Trophoblast cell (in vitro differentiated cells and primary cell): Measurements from ENCODE around the gene PLSCR3.

ENCODE experiments used
- DNase-seq, 2 donors: peaks; one replicate each; pipeline ENCODE4 v3.0.0-alpha.2; 2016
- H2AFZ ChIP-seq: 2 replicates; pipeline ENCODE4 v1.6.1; 2013; ENCODE audit warnings: low read length, moderate library complexity, mild to moderate bottlenecking; ENCODE audit not compliant: insufficient read depth, poor library complexity
- H2AK5ac ChIP-seq: 2 replicates; pipeline ENCODE4 v1.6.1; 2013; ENCODE audit warnings: mild to moderate bottlenecking, low read length
- H2BK120ac ChIP-seq: 2 replicates; pipeline ENCODE4 v1.6.1; 2013; ENCODE audit warnings: low read length, mild to moderate bottlenecking, moderate library complexity; ENCODE audit not compliant: insufficient read depth, poor library complexity
- H2BK12ac ChIP-seq: 2 replicates; pipeline ENCODE4 v1.6.1; 2013; ENCODE audit warnings: mild to moderate bottlenecking, low read length, moderate library complexity
- H2BK5ac ChIP-seq: 2 replicates; pipeline ENCODE4 v1.6.1; 2013; ENCODE audit warnings: low read length, low read depth, moderate library complexity, mild to moderate bottlenecking; ENCODE audit not compliant: poor library complexity
- H3K14ac ChIP-seq: 2 replicates; pipeline ENCODE4 v1.6.1; 2013; ENCODE audit warnings: mild to moderate bottlenecking, low read length
- H3K18ac ChIP-seq: 2 replicates; pipeline ENCODE4 v1.6.1; 2013; ENCODE audit warnings: mild to moderate bottlenecking, low read length
- H3K23ac ChIP-seq: 2 replicates; pipeline ENCODE4 v1.6.1; 2013; ENCODE audit warnings: low read length
- H3K27ac ChIP-seq: 2 replicates; pipeline ENCODE4 v1.5.1; 2013; ENCODE audit warnings: low read depth, mild to moderate bottlenecking, inconsistent platforms, low read length, moderate library complexity
- H3K27me3 ChIP-seq: 2 replicates; pipeline ENCODE4 v1.6.1; 2013; ENCODE audit warnings: inconsistent platforms, mild to moderate bottlenecking, low read length, moderate library complexity; ENCODE audit not compliant: insufficient read depth
- H3K36me3 ChIP-seq, 2 experiments: 1 replicate in 1 of 2; 2 replicates in 1 of 2; pipeline ENCODE4 v1.6.1; 2013; ENCODE audit warnings: low read length in 2 of 2, mild to moderate bottlenecking in 2 of 2, moderate library complexity in 1 of 2; ENCODE audit not compliant: insufficient read depth in 2 of 2, control insufficient read depth in 1 of 2
- H3K4ac ChIP-seq: 2 replicates; pipeline ENCODE4 v1.6.1; 2013; ENCODE audit warnings: low read depth, mild to moderate bottlenecking, low read length, moderate library complexity
- H3K4me1 ChIP-seq, 2 experiments: 1 replicate in 1 of 2; 2 replicates in 1 of 2; pipeline ENCODE4 v1.6.1; 2013; ENCODE audit warnings: low read length in 2 of 2, mild to moderate bottlenecking in 2 of 2, moderate library complexity in 1 of 2; ENCODE audit not compliant: insufficient read depth in 2 of 2, control insufficient read depth in 1 of 2
- H3K4me2 ChIP-seq: 2 replicates; pipeline ENCODE4 v1.6.1; 2013; ENCODE audit warnings: inconsistent platforms, mild to moderate bottlenecking, low read length, moderate library complexity
- H3K4me3 ChIP-seq: 2 replicates; pipeline ENCODE4 v1.5.1; 2013; ENCODE audit warnings: mild to moderate bottlenecking, low read depth, low read length, inconsistent platforms
- H3K79me1 ChIP-seq: one replicate; pipeline ENCODE4 v1.6.1; 2013; ENCODE audit warnings: low read length
- H3K79me2 ChIP-seq: 2 replicates; pipeline ENCODE4 v1.6.1; 2013; ENCODE audit warnings: low read length, mild to moderate bottlenecking; ENCODE audit not compliant: control insufficient read depth, insufficient read depth, poor library complexity
- H3K9ac ChIP-seq: 2 replicates; pipeline ENCODE4 v1.6.1; 2013; ENCODE audit warnings: mild to moderate bottlenecking, low read length
- H3K9me3 ChIP-seq: 2 replicates; pipeline ENCODE4 v1.6.1; 2013; ENCODE audit warnings: low read depth, mild to moderate bottlenecking, control low read depth, inconsistent platforms, low read length; ENCODE audit not compliant: insufficient read depth
- H4K12ac ChIP-seq: 2 replicates; pipeline ENCODE4 v1.6.1; 2013; ENCODE audit warnings: low read depth, mild to moderate bottlenecking, low read length, moderate library complexity
- H4K8ac ChIP-seq: 2 replicates; pipeline ENCODE4 v1.6.1; 2013; ENCODE audit warnings: low read depth, mild to moderate bottlenecking, low read length, moderate library complexity
- H4K91ac ChIP-seq: one replicate; pipeline ENCODE4 v1.6.1; 2013; ENCODE audit warnings: low read depth, mild to moderate bottlenecking, low read length, moderate library complexity
- WGBS: extraction: QIAGEN DNeasy Blood & Tissue Kit; methylation state at CpG from one replicate; pipeline ENCODE4 v1.1.7; 2013; ENCODE audit warnings: missing lambda C conversion rate; ENCODE audit not compliant: insufficient read length, insufficient coverage; ENCODE audit errors: extremely low coverage; 5-methylcytosine and 5-hydroxymethylcytosine counted together

The PLSCR3 gene

DNA sequence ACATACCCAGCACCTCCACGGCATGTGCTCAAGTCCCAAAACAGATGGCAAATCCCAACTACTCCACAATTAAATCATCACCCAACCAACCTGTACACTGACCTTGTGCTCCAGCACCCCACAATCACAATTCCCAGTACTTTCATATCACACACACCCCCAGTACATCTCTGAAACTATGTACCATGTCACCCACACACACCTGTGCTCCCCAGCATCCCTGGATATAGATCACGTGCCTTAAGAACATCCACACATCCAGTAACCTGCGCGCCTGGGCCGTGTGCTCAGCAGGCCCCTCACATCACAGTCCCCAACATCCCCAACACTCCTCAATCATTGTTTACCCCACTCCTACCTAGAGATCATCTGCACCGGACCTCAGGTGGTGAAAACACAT lies 15.4 kb upstream of the PLSCR3 start:
- H3K4ac ChIP-seq = no peak overlapping the region
- peaks cover 18 to 23% of the 10 kb centered on the region in 2 experiments for H3K36me3 ChIP-seq
- H3K4me3 ChIP-seq = no peak overlapping the region
- no peak overlapping the region for H3K14ac ChIP-seq
- H3K9ac ChIP-seq = no peak overlapping the region
- H3K27ac ChIP-seq = no peak overlapping the region
- no peak overlapping the region for H2BK120ac ChIP-seq
- H3K23ac ChIP-seq = no peak overlapping the region
- H2BK12ac ChIP-seq = no peak overlapping the region
- H2AFZ ChIP-seq = no peak overlapping the region
- no peak overlapping the region for H4K12ac ChIP-seq
- H3K9me3 ChIP-seq = no peaks in the 10 kb centered on the region
- no peak overlapping the region for H2BK5ac ChIP-seq
- H3K79me2 ChIP-seq = peaks cover 2% of the 10 kb centered on the region
- H3K27me3 ChIP-seq = no peaks in the 10 kb centered on the region
- WGBS = no CpG with 5 or more reads among the region's 6 CpGs
- H4K8ac ChIP-seq = no peak overlapping the region
- H4K91ac ChIP-seq = no peak overlapping the region
- no peak overlapping the region for H3K4me2 ChIP-seq
- H3K18ac ChIP-seq = no peak overlapping the region
- no peak overlapping the region for H2AK5ac ChIP-seq
- peaks cover 4% of the 10 kb centered on the region for H3K79me1 ChIP-seq
- H3K4me1 ChIP-seq = peaks cover 0 to 7% of the 10 kb centered on the region in 2 experiments
- no peak for DNase-seq

DNA sequence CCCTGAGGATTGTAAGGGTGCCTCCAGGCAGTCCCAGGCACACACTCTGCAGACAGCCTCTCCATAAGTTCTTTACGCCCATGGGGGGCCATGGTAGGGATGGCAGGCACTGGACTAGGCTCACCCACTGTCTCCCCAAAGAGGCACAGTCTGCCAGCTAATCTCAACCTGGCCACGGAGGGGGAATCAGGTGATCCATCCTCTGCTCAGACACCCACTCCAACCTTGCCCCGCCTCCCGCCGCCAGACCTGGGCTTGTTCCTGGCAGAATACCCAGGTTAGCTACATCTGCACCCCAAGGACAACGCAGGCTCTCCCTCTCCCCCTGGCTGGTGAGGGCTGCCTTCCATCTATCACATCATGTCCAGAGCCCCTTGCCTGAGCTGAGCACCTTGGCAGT lies 14.5 kb upstream of the PLSCR3 start:
- Histone ChIP-seq H3K79me1 (peaks cover 7% of the 10 kb centered on the region), H2BK120ac (no peak overlapping the region), H3K4me1 (peaks cover 0 to 7% of the 10 kb centered on the region in 2 experiments), H3K9ac (no peak overlapping the region), H3K27ac (no peak overlapping the region), H2AFZ (no peak overlapping the region), H2BK12ac (no peak overlapping the region), H3K4me3 (no peak overlapping the region), H2AK5ac (no peak overlapping the region), H3K4ac (no peak overlapping the region), H4K91ac (no peak overlapping the region), H4K8ac (no peak overlapping the region), H3K36me3 (peaks cover 17 to 18% of the 10 kb centered on the region in 2 experiments), H3K18ac (no peak overlapping the region), H4K12ac (no peak overlapping the region), H3K14ac (no peak overlapping the region), H3K23ac (no peak overlapping the region), H3K27me3 (no peaks in the 10 kb centered on the region), H3K9me3 (no peaks in the 10 kb centered on the region), H3K79me2 (peaks cover 3% of the 10 kb centered on the region), H3K4me2 (no peak overlapping the region), H2BK5ac (no peak overlapping the region)
- DNase-seq = no peak
- no CpG with 5 or more reads among the region's 6 CpGs for WGBS

DNA sequence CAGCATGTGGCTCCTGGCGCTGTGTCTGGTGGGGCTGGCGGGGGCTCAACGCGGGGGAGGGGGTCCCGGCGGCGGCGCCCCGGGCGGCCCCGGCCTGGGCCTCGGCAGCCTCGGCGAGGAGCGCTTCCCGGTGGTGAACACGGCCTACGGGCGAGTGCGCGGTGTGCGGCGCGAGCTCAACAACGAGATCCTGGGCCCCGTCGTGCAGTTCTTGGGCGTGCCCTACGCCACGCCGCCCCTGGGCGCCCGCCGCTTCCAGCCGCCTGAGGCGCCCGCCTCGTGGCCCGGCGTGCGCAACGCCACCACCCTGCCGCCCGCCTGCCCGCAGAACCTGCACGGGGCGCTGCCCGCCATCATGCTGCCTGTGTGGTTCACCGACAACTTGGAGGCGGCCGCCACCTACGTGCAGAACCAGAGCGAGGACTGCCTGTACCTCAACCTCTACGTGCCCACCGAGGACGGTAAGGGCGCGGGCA lies 14.0 kb upstream of the PLSCR3 start:
- H3K4ac ChIP-seq = no peak overlapping the region
- H4K8ac ChIP-seq = no peak overlapping the region
- no peak overlapping the region for H2BK120ac ChIP-seq
- no peak overlapping the region for H4K91ac ChIP-seq
- no peaks in the 10 kb centered on the region for H3K9me3 ChIP-seq
- no peak overlapping the region for H2BK5ac ChIP-seq
- no peak overlapping the region for H2AFZ ChIP-seq
- no peak overlapping the region for H2BK12ac ChIP-seq
- H3K23ac ChIP-seq = no peak overlapping the region
- H3K14ac ChIP-seq = no peak overlapping the region
- H3K79me1 ChIP-seq = peaks cover 11% of the 10 kb centered on the region
- WGBS = no CpG with 5 or more reads among the region's 58 CpGs
- no peak overlapping the region for H3K4me2 ChIP-seq
- H3K9ac ChIP-seq = no peak overlapping the region
- H3K18ac ChIP-seq = no peak overlapping the region
- H3K4me3 ChIP-seq = no peak overlapping the region
- no peak overlapping the region for H2AK5ac ChIP-seq
- peaks cover 3% of the 10 kb centered on the region for H3K79me2 ChIP-seq
- no peak overlapping the region for H3K27ac ChIP-seq
- peak; percentile 85 to 89 for DNase-seq
- H3K4me1 ChIP-seq = peaks cover under 1 to 7% of the 10 kb centered on the region in 2 experiments
- H4K12ac ChIP-seq = no peak overlapping the region
- no peaks in the 10 kb centered on the region for H3K27me3 ChIP-seq
- H3K36me3 ChIP-seq = peaks cover 17 to 18% of the 10 kb centered on the region in 2 experiments

DNA sequence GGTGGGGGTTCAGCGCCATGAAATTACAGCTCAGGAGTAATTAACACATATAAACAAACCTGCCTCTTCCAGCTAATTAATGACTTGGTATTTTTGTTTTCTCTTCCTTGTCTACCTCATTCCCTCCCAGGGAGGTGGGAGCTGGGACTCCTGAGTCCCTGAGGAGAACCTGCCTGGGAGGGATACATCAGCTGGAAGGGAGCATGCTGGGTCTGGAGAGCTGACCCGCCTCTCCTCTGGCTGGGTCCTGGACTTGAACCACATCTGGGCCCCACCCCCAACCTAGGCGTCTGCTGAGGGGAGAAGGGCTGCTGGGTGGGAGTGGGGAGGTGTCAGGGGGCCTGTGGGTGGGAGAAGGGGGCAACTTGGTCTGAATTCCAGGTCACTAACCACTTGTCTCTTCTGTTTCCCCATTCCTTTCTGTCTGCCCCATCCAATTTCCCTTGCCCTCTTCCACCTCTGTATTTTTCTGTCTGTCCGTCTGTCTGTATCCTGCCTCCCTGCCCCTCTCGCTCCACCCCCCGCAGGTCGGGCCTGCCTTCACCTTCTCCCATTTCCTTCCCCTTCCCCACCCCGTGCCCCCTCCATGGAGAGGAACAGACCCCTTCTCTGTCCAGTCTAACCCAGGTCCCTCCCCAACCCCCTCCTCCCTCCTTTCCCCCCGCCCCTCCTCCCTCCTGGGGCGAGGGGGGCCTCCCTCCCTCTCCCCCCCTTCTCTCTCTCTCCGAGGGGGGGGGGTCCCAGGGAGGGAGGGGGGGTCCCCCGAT lies 13.3 kb upstream of the PLSCR3 start, which contains the start of gene NLGN2:
TSS of gene NLGN2 (plus strand) at position 361 of the 767 bp plus-strand sequence. CDS start 411 bp downstream, outside the sequence.
- Histone ChIP-seq H2BK5ac (no peak within 1 kb of the TSS), H2BK12ac (no peak within 1 kb of the TSS), H4K12ac (no peak within 1 kb of the TSS), H3K9ac (no peak within 1 kb of the TSS), H3K18ac (no peak within 1 kb of the TSS), H3K36me3 (peaks cover 17 to 18% of the 10 kb centered on the region in 2 experiments), H4K91ac (no peak within 1 kb of the TSS), H3K4ac (no peak within 1 kb of the TSS), H3K4me3 (no peak within 1 kb of the TSS), H3K14ac (no peak within 1 kb of the TSS), H3K4me2 (no peak within 1 kb of the TSS), H2AFZ (no peak within 1 kb of the TSS), H3K27me3 (no peaks in the 10 kb centered on the region), H2BK120ac (no peak within 1 kb of the TSS), H3K79me1 (peaks cover 15% of the 10 kb centered on the region), H4K8ac (no peak within 1 kb of the TSS), H3K9me3 (no peaks in the 10 kb centered on the region), H3K27ac (no peak within 1 kb of the TSS), H2AK5ac (no peak within 1 kb of the TSS), H3K79me2 (peaks cover 3% of the 10 kb centered on the region), H3K23ac (no peak within 1 kb of the TSS), H3K4me1 (peaks cover 4 to 12% of the 10 kb centered on the region in 2 experiments)
- peak in 1 of 2 donors; percentile 15 for DNase-seq
- WGBS = no CpG with 5 or more reads among the region's 12 CpGs
